K562 (cell line): Measurements from ENCODE around the gene PALM3. TPM values are rescaled to one million over a fixed set of nuclear protein-coding genes. Genes with fewer than 3 reads are reported as not detected.

Source experiments
- AFF4 ChIP-seq: sonication (generic); formaldehyde crosslinking; IDR thresholded peaks from 2 replicates; pipeline ENCODE4 v1.8.0; 2023; ENCODE audit warnings: mild to moderate bottlenecking, missing genetic modification reagents
- ARHGAP35 ChIP-seq: fragments of 450-650 bp; IDR thresholded peaks from 2 replicates; pipeline ENCODE4 v1.6.1; 2018; ENCODE audit not compliant: partially characterized antibody
- E2F1 ChIP-seq: sonication (generic); formaldehyde crosslinking; IDR thresholded peaks from 2 replicates; pipeline ENCODE4 v1.8.1; 2023; ENCODE audit warnings: mild to moderate bottlenecking, missing genetic modification reagents, moderate library complexity
- ETS1 ChIP-seq: conservative IDR thresholded peaks from 2 replicates; pipeline ENCODE4 v1.6.1; 2011; ENCODE audit warnings: low read depth, mild to moderate bottlenecking, low read length; ENCODE audit not compliant: control insufficient read depth
- ETV6 ChIP-seq, 3 experiments: fragments of 150-350 bp in 1 of 3; sonication (generic) in 1 of 3; formaldehyde crosslinking in 1 of 3; IDR thresholded peaks; 2 replicates each; pipeline versions ENCODE4 v1.6.1 to v1.8.0; 2014 to 2022; ENCODE audit warnings: borderline replicate concordance in 2 of 3, low read depth in 2 of 3, antibody characterized with exemption in 1 of 3, low read length in 1 of 3, mild to moderate bottlenecking in 1 of 3, missing genetic modification reagents in 1 of 3
- JUNB ChIP-seq: fragments of 450-650 bp; formaldehyde crosslinking; conservative IDR thresholded peaks from 2 replicates; pipeline ENCODE4 v1.4.0; 2020; ENCODE audit warnings: mild to moderate bottlenecking
- PBX2 ChIP-seq, 2 experiments: IDR thresholded peaks in 1 of 2; conservative IDR thresholded peaks in 1 of 2; 2 replicates each; pipeline ENCODE4 v1.6.1; 2016; ENCODE audit warnings: low read depth in 2 of 2, mild to moderate bottlenecking in 1 of 2, missing compliant biosample characterization in 1 of 2, missing genetic modification characterization in 1 of 2, moderate library complexity in 1 of 2
- PURB ChIP-seq: sonication (generic); formaldehyde crosslinking; IDR thresholded peaks from 2 replicates; pipeline ENCODE4 v1.9.0; 2021; ENCODE audit warnings: low read depth, mild to moderate bottlenecking, missing genetic modification reagents
- RBM22 ChIP-seq: fragments of 200-400 bp; formaldehyde crosslinking; IDR thresholded peaks from 2 replicates; pipeline ENCODE4 v1.6.1; 2018; ENCODE audit warnings: low read length, low read depth; ENCODE audit not compliant: poor library complexity, severe bottlenecking
- SRF ChIP-seq, 2 experiments: fragments of 250-450, 450-650 bp in 1 of 2; sonication (Bioruptor Pico) in 1 of 2; sonication (generic) in 1 of 2; formaldehyde crosslinking; IDR thresholded peaks; 2 replicates each; pipeline versions ENCODE4 v1.5.0 to v1.5.1; 2020 to 2022; ENCODE audit warnings: mild to moderate bottlenecking in 1 of 2, missing genetic modification reagents in 1 of 2
- SUPT5H ChIP-seq: fragments of 450-650 bp; IDR thresholded peaks from 2 replicates; pipeline ENCODE4 v1.6.1; 2016
- U2AF2 ChIP-seq: fragments of 200-400 bp; formaldehyde crosslinking; optimal IDR thresholded peaks from 2 replicates; pipeline ENCODE3; 2017; ENCODE audit warnings: low read depth, mild to moderate bottlenecking, low read length
- ZBTB9 ChIP-seq: fragments of 450-650 bp; formaldehyde crosslinking; IDR thresholded peaks from 2 replicates; pipeline ENCODE4 v1.4.0; 2020; ENCODE audit warnings: mild to moderate bottlenecking, moderate library complexity
- ZFP30 ChIP-seq: fragments of 250-450 bp; sonication (Bioruptor Pico); IDR thresholded peaks from 2 replicates; pipeline ENCODE4 v1.8.0; 2022; ENCODE audit warnings: moderate library complexity, mild to moderate bottlenecking, inconsistent platforms, borderline replicate concordance
- ZNF316 ChIP-seq: fragments of 450-650 bp; IDR thresholded peaks from 2 replicates; pipeline ENCODE4 v1.6.1; 2016
- ZNF695 ChIP-seq: fragments of 450-650 bp; formaldehyde crosslinking; IDR thresholded peaks from 2 replicates; pipeline ENCODE4 v1.4.0; 2020; ENCODE audit warnings: mild to moderate bottlenecking, moderate library complexity
- polyA plus RNA-seq, 8 experiments: library from polyadenylated mRNA; depleted of rRNA in 4 of 8; stranded (reverse) in 5 of 8; unstranded in 3 of 8; fragments of >200 nt; fragmentation: Nextera tagmentation in 2 of 8; fragmentation: Illumina TruSeq in 1 of 8; extraction: Ambion mirVana in 2 of 8; extraction: Trizol in 1 of 8; gene quantifications; 2 replicates each; pipeline versions ENCODE4 v1.2.1 to v1.2.3, GENCODE V29; 2011 to 2014; ENCODE audit warnings: inconsistent platforms in 1 of 8, missing spikeins in 1 of 8
- total RNA-seq, 7 experiments: library from RNA; depleted of rRNA in 6 of 7; stranded (reverse); fragments of >200 nt in 6 of 7; fragmentation: Illumina TruSeq in 2 of 7; extraction: Trizol in 2 of 7; gene quantifications; 2 replicates each; pipeline versions ENCODE4 v1.2.1 to v1.2.3, GENCODE V29; 2011 to 2021; ENCODE audit warnings: low replicate concordance in 1 of 7

Gene PALM3
- total and polyA plus RNA-seq, 9 of the 15 experiments (the other 6 are each of a cell fraction or from before 2014, with no cell fraction given) = 0.07 to 9.3 (median 3.3) TPM

- TF ChIP-seq PBX2 (CRISPR knock-in tag; IDR thresholded peaks at IDR 0.05; ENCODE audit: low read depth) (no peak), PBX2 (tag; conservative IDR thresholded peaks at IDR 0.05; ENCODE audit: low read depth) (no peak), U2AF2 (no peak), SUPT5H (no peak), RBM22 (no peak), AFF4 (CRISPR knock-in tag) (no peak), ARHGAP35 (no peak), E2F1 (CRISPR knock-in tag) (no peak), ETV6 (IDR thresholded peaks at IDR 0.05; ENCODE audit: borderline replicate concordance in 1 of 2, low read depth in 2 of 2, low read length in 1 of 2) (no peak), ETV6 (CRISPR knock-in tag; IDR thresholded peaks at IDR 0.05; ENCODE audit: borderline replicate concordance) (no peak), ETS1 (peak; percentile 32; the same call in 1 of the 2 replicates), SRF (CRISPR knock-in tag; IDR thresholded peaks at IDR 0.05) (no peak), ZFP30 (CRISPR knock-in tag) (no peak), ZNF695 (CRISPR knock-in tag) (no peak), PURB (no peak), ZNF316 (no peak), ZBTB9 (CRISPR knock-in tag) (no peak), JUNB (CRISPR knock-in tag) (no peak)
These were observed 11.5 kb upstream of the PALM3 start (continued) for GRCh38 chr19:14073261-14073924.
